Sigmoid colon (tissue), 4 donors: ENCODE measurements around the gene LRRIQ4.

Source experiments
- CTCF ChIP-seq, 4 experiments: fragments of 450-650 bp in 3 of 4; fragments of 200-600 bp in 1 of 4; IDR thresholded peaks; one replicate each; pipeline ENCODE4 v1.5.1; 2016 to 2019; ENCODE audit warnings: antibody characterized with exemption in 4 of 4, mild to moderate bottlenecking in 3 of 4, moderate library complexity in 2 of 4
- EP300 ChIP-seq, 4 donors: sonication (generic); formaldehyde crosslinking; IDR thresholded peaks; one replicate each; pipeline ENCODE4 v1.6.1; 2017; ENCODE audit warnings: antibody characterized with exemption in 4 of 4
- POLR2A ChIP-seq, 2 donors: fragments of 450-650 bp; IDR thresholded peaks; one replicate each; pipeline ENCODE4 v1.6.1; 2016; ENCODE audit warnings: antibody characterized with exemption in 2 of 2, mild to moderate bottlenecking in 2 of 2, moderate library complexity in 2 of 2
- POLR2AphosphoS5 ChIP-seq, 4 donors: sonication (generic); formaldehyde crosslinking; IDR thresholded peaks; one replicate each; pipeline ENCODE4 v1.6.1; 2017; ENCODE audit warnings: antibody characterized with exemption in 4 of 4

- TF ChIP-seq CTCF (IDR thresholded peaks at IDR 0.05): no peak
- no peak for TF ChIP-seq EP300 (IDR thresholded peaks at IDR 0.05)
- no peak for TF ChIP-seq POLR2AphosphoS5 (IDR thresholded peaks at IDR 0.05)
- no peak for TF ChIP-seq POLR2A (IDR thresholded peaks at IDR 0.05)
Observed at GRCh38 chr3:169813757-169814517, 1.3 kb downstream of the LRRIQ4 start.
